Esophagus squamous epithelium (tissue), 5 donors: Measurements from ENCODE around the gene PYM1. TPM values are rescaled to one million over a fixed set of nuclear protein-coding genes. Genes with fewer than 3 reads are reported as not detected.

Experiments
- DNase-seq: peaks from one replicate; lab custom pipeline; 2025; lab: John Stamatoyannopoulos, UW
- H3K27ac ChIP-seq, 4 donors: fragments of 200-600 bp; sonication (generic); one replicate each; pipeline ENCODE4 v1.5.1; 2016 to 2019; ENCODE audit warnings: mild to moderate bottlenecking in 1 of 4
- H3K27me3 ChIP-seq, 4 donors: fragments of 200-600 bp; sonication (generic); 1 replicate in 3 of 4; 2 replicates in 1 of 4; pipeline versions ENCODE4 v1.5.1 to v1.6.0; 2017 to 2021; ENCODE audit warnings: antibody characterized with exemption in 1 of 4
- H3K36me3 ChIP-seq, 3 donors: fragments of 200-600 bp; sonication (generic); one replicate each; pipeline ENCODE4 v1.5.1; 2016 to 2019
- H3K4me1 ChIP-seq, 3 donors: fragments of 200-600 bp; sonication (generic); one replicate each; pipeline ENCODE4 v1.5.1; 2017 to 2019
- H3K4me3 ChIP-seq, 4 donors: fragments of 200-600 bp; sonication (generic); 1 replicate in 3 of 4; 2 replicates in 1 of 4; pipeline ENCODE4 v1.5.1; 2016 to 2019; ENCODE audit warnings: mild to moderate bottlenecking in 2 of 4, moderate library complexity in 1 of 4
- H3K9me3 ChIP-seq, 3 donors: fragments of 200-600 bp; sonication (generic); one replicate each; pipeline ENCODE4 v1.5.1; 2016 to 2019
- POLR2A ChIP-seq, 4 donors: fragments of 450-650 bp; IDR thresholded peaks; one replicate each; pipeline ENCODE4 v1.6.1; 2017; ENCODE audit warnings: antibody characterized with exemption in 4 of 4, mild to moderate bottlenecking in 4 of 4, moderate library complexity in 3 of 4
- WGBS, 2 donors: methylation state at CpG; one replicate each; pipeline ENCODE4 v1.1.5; 2018; 5-methylcytosine and 5-hydroxymethylcytosine counted together
- intact Hi-C: fragments of 100-400 bp; cut with DNase I; formaldehyde crosslinking; loops from one replicate; pipeline ENCODE4 v1.15.0; 2022
- total RNA-seq, 4 donors: library from RNA; depleted of rRNA; stranded (reverse); fragments of >200 nt; gene quantifications; one replicate each; pipeline ENCODE4 v1.1.0, GENCODE V29; 2016
- TF ChIP-seq, protein P1 (sequence below), 6 experiments: fragments of 450-650 bp in 4 of 6; fragments of 200-600 bp in 2 of 6; sonication (generic) in 2 of 6; IDR thresholded peaks; one replicate each; pipeline ENCODE4 v1.5.1; 2016 to 2019; ENCODE audit warnings: antibody characterized with exemption in 6 of 6, mild to moderate bottlenecking in 4 of 6, moderate library complexity in 4 of 6
- donor health status: DM: yes; HTN: yes; CAD: no.

The PYM1 gene
- total RNA-seq, 4 donors from 2014 or later = 60.7 to 107 (median 85.0) TPM

DNA sequence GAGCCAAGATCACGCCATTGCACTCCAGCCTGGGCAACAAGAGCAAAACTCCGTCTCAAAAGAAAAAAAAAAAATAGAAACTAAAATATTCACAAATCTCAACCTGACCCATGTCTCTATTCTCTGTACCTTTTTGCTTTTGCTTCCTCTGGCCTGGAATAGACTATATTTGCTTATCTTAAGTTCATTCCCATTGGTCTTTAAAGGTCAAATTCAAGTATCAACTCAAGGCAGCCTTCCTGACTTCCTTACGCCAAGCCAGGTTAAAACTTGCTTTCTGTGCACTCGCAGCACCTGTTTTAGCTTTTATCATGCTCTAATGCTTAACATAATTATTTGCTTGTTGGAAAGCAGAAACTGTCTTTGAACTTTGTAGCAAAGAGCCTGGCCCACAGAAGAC lies 14.8 kb downstream of the PYM1 start:
- TF ChIP-seq POLR2A (IDR thresholded peaks at IDR 0.05) = no peak
- TF ChIP-seq, protein P1, sequence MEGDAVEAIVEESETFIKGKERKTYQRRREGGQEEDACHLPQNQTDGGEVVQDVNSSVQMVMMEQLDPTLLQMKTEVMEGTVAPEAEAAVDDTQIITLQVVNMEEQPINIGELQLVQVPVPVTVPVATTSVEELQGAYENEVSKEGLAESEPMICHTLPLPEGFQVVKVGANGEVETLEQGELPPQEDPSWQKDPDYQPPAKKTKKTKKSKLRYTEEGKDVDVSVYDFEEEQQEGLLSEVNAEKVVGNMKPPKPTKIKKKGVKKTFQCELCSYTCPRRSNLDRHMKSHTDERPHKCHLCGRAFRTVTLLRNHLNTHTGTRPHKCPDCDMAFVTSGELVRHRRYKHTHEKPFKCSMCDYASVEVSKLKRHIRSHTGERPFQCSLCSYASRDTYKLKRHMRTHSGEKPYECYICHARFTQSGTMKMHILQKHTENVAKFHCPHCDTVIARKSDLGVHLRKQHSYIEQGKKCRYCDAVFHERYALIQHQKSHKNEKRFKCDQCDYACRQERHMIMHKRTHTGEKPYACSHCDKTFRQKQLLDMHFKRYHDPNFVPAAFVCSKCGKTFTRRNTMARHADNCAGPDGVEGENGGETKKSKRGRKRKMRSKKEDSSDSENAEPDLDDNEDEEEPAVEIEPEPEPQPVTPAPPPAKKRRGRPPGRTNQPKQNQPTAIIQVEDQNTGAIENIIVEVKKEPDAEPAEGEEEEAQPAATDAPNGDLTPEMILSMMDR (IDR thresholded peaks at IDR 0.05) = no peak
- Histone ChIP-seq H3K9me3 (no peaks in the 10 kb centered on the region), H3K4me1 (peaks cover 0 to 50% (median 12%) of the 10 kb centered on the region in 3 donors), H3K36me3 (peaks cover 0 to 61% (median 4%) of the 10 kb centered on the region in 3 donors), H3K27ac (no peak overlapping the region), H3K27me3 (no peaks in the 10 kb centered on the region), H3K4me3 (no peak overlapping the region)
- WGBS, 2 donors = 91 to 94% methylated on average over 4 of the region's 4 CpGs
- intact Hi-C loops = no loop called here
- no peak for DNase-seq

- TF ChIP-seq, protein P1 (IDR thresholded peaks at IDR 0.05) = no peak
- no peak for TF ChIP-seq POLR2A (IDR thresholded peaks at IDR 0.05)
- H3K27ac ChIP-seq = peak overlapping the region in 2 of 4 donors; percentile 5 to 52
- H3K27me3 ChIP-seq = no peaks in the 10 kb centered on the region
- peaks cover 0 to 37% (median 0%) of the 10 kb centered on the region in 3 donors for H3K36me3 ChIP-seq
- intact Hi-C loops = no loop called here
- no peak for DNase-seq
- peaks cover 0 to 35% (median 3%) of the 10 kb centered on the region in 3 donors for H3K4me1 ChIP-seq
- WGBS, 2 donors = 55 to 57% methylated on average over 2 of the region's 2 CpGs
- no peaks in the 10 kb centered on the region for H3K9me3 ChIP-seq
- H3K4me3 ChIP-seq = no peak overlapping the region
Observed at GRCh38 chr12:55909513-55909884, 18.2 kb downstream of the PYM1 start.

DNA sequence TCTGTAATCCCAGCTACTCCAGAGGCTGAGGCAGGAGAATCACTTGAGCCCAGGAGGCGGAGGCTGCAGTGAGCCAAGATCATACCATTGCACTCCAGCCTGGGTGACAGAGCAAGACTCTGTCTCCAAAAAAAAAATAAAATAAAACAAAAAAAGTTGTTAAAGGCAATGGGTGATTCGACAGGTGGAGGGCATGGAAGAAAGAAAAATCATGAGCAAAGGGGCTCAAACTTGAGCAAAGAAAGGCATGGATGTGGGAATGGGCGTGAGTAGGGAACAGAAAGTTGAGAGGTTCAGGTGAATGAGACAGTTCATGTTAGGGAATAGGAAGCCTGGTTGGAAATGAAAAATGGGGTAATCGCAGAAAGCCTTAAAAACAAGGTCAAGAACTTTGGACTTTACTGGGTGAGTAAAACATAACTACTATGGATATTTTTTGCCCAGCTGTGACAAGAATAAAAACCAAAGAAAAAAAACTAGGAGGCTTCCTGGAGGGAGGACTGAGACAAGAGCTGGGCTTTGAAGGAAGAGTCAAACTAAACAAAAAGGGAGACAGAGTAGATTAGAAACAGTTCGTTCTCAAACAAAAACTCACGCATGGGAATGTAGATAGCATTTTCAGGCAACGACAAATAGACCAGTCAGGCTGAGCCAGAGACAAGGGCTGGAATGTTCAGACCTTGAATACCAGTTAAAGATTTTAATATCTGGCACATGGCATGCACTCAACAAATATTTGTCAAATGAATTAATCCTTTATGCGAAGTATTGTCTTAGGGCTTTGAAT lies 18.8 kb downstream of the PYM1 start:
- H3K27ac ChIP-seq = peak overlapping the region in 2 of 4 donors; percentile 5 to 52
- intact Hi-C loops = no loop called here
- peaks cover 0 to 33% (median 0%) of the 10 kb centered on the region in 3 donors for H3K36me3 ChIP-seq
- H3K4me3 ChIP-seq = no peak overlapping the region
- H3K9me3 ChIP-seq = no peaks in the 10 kb centered on the region
- no peak for TF ChIP-seq POLR2A (IDR thresholded peaks at IDR 0.05)
- TF ChIP-seq, protein P1 (IDR thresholded peaks at IDR 0.05) = no peak
- H3K4me1 ChIP-seq = peaks cover 0 to 30% (median 2%) of the 10 kb centered on the region in 3 donors
- no peak for DNase-seq
- H3K27me3 ChIP-seq = no peaks in the 10 kb centered on the region
- WGBS, 2 donors = 55 to 57% methylated on average over 8 of the region's 8 CpGs

GRCh38 chr12:55906056-55906455 lies 21.6 kb downstream of the PYM1 start:
- 36 to 37% methylated on average over 1 of the region's 1 CpG for WGBS, 2 donors
- no peak for DNase-seq
- Histone ChIP-seq H3K36me3 (peaks cover 6 to 33% (median 6%) of the 10 kb centered on the region in 3 donors), H3K9me3 (no peaks in the 10 kb centered on the region), H3K4me3 (no peak overlapping the region), H3K4me1 (peaks cover 0 to 30% (median 2%) of the 10 kb centered on the region in 3 donors), H3K27ac (no peak overlapping the region), H3K27me3 (no peaks in the 10 kb centered on the region)
- no peak for TF ChIP-seq POLR2A (IDR thresholded peaks at IDR 0.05)
- TF ChIP-seq, protein P1 (IDR thresholded peaks at IDR 0.05) = no peak
- intact Hi-C loops = no loop called here

DNA sequence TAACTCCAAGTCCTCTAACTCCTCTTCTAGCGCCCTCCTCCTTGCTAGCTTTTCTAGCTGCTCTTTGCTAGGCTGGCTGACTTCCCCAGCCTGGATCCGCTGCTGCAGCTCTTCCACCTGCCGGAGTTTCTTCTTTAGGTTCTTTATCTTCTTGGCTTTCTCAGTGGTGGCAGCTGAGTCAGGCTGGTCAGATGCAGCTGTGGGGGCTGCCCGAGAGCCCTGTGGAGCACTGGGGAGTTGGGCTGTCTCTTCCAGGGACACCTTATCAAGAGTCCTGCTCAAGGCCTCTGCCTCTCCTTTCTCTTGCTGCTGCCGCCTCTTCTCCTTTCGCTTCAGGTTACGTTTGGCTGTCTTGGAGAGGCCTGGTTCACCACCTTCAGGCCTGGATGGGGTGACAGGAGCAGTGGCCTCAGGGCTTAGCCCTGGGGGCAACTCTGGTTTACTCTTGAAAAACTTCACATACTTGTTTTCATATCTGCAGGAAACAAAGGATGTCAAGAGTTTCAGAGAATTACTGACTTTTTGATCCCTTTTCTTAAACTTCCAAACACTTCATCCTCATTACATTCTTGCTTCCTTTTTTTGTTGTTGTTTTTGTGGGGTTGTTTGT lies 25.7 kb downstream of the PYM1 start:
- Histone ChIP-seq H3K36me3 (peaks cover 6 to 47% (median 16%) of the 10 kb centered on the region in 3 donors), H3K4me3 (no peak overlapping the region), H3K9me3 (no peaks in the 10 kb centered on the region), H3K27ac (no peak overlapping the region), H3K4me1 (peaks cover 0 to 8% (median 0%) of the 10 kb centered on the region in 3 donors), H3K27me3 (no peaks in the 10 kb centered on the region)
- 92 to 95% methylated on average over 6 to 7 of the region's 7 CpGs for WGBS, 2 donors
- TF ChIP-seq POLR2A (IDR thresholded peaks at IDR 0.05) = no peak
- TF ChIP-seq, protein P1 (IDR thresholded peaks at IDR 0.05) = no peak
- no peak for DNase-seq
- intact Hi-C loops = no loop called here
